WTC11 (cell line): ENCODE results near the gene CPO.

ENCODE experiments used
- ETV6 ChIP-seq: sonication (generic); formaldehyde crosslinking; IDR thresholded peaks from 2 replicates; pipeline ENCODE4 v1.8.1; 2022; ENCODE audit warnings: mild to moderate bottlenecking, missing genetic modification reagents
- GABPB1 ChIP-seq: sonication (generic); formaldehyde crosslinking; IDR thresholded peaks from 2 replicates; pipeline ENCODE4 v1.8.1; 2023; ENCODE audit warnings: mild to moderate bottlenecking, missing genetic modification reagents
- TF ChIP-seq, protein P1 (sequence below): fragments of 200-600 bp; IDR thresholded peaks from 2 replicates; pipeline ENCODE4 v1.8.0; 2022; ENCODE audit warnings: antibody characterized with exemption
- TF ChIP-seq, protein P2 (sequence below): sonication (generic); formaldehyde crosslinking; conservative IDR thresholded peaks from 2 replicates; pipeline ENCODE4 v1.8.1; 2022; ENCODE audit warnings: mild to moderate bottlenecking, missing genetic modification reagents
- TF ChIP-seq, protein P3 (sequence below): sonication (generic); formaldehyde crosslinking; IDR thresholded peaks from 2 replicates; pipeline ENCODE4 v1.8.0; 2023; ENCODE audit warnings: missing genetic modification reagents, mild to moderate bottlenecking, borderline replicate concordance

DNA sequence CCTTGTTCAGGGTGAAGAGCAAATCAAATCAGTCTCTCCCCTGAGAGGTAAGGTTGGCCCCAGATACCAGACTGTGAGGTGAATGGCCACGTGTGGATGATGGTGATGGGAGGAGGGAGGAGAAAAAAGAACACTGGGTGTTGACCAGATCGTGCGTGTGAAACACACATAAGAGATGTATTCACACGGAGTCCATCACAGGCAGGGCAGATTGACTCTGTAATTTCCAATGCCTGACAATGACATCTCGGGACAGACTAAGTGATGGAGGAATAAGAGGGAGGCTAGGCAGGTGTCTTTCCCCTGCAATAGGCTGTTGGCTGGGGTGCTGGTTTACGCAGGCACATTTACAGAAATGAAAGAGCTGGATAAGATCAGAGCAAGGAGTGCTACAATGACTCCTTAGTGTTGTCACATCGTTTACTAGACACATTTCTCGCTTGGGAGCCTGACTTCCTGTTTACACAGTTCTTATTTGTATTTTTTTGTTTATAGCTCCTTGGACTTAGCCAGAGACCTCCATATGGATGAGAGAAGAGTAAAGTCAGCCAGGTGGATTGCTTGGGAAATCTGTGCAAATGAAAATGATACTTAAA is 43.1 kb downstream of the CPO start:
- TF ChIP-seq, protein P1, sequence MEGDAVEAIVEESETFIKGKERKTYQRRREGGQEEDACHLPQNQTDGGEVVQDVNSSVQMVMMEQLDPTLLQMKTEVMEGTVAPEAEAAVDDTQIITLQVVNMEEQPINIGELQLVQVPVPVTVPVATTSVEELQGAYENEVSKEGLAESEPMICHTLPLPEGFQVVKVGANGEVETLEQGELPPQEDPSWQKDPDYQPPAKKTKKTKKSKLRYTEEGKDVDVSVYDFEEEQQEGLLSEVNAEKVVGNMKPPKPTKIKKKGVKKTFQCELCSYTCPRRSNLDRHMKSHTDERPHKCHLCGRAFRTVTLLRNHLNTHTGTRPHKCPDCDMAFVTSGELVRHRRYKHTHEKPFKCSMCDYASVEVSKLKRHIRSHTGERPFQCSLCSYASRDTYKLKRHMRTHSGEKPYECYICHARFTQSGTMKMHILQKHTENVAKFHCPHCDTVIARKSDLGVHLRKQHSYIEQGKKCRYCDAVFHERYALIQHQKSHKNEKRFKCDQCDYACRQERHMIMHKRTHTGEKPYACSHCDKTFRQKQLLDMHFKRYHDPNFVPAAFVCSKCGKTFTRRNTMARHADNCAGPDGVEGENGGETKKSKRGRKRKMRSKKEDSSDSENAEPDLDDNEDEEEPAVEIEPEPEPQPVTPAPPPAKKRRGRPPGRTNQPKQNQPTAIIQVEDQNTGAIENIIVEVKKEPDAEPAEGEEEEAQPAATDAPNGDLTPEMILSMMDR: no peak
- TF ChIP-seq ETV6 (CRISPR knock-in tag) (no peak), GABPB1 (CRISPR knock-in tag) (no peak)
- TF ChIP-seq, protein P2, sequence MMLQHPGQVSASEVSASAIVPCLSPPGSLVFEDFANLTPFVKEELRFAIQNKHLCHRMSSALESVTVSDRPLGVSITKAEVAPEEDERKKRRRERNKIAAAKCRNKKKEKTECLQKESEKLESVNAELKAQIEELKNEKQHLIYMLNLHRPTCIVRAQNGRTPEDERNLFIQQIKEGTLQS (CRISPR knock-in tag): no peak
- TF ChIP-seq, protein P3, sequence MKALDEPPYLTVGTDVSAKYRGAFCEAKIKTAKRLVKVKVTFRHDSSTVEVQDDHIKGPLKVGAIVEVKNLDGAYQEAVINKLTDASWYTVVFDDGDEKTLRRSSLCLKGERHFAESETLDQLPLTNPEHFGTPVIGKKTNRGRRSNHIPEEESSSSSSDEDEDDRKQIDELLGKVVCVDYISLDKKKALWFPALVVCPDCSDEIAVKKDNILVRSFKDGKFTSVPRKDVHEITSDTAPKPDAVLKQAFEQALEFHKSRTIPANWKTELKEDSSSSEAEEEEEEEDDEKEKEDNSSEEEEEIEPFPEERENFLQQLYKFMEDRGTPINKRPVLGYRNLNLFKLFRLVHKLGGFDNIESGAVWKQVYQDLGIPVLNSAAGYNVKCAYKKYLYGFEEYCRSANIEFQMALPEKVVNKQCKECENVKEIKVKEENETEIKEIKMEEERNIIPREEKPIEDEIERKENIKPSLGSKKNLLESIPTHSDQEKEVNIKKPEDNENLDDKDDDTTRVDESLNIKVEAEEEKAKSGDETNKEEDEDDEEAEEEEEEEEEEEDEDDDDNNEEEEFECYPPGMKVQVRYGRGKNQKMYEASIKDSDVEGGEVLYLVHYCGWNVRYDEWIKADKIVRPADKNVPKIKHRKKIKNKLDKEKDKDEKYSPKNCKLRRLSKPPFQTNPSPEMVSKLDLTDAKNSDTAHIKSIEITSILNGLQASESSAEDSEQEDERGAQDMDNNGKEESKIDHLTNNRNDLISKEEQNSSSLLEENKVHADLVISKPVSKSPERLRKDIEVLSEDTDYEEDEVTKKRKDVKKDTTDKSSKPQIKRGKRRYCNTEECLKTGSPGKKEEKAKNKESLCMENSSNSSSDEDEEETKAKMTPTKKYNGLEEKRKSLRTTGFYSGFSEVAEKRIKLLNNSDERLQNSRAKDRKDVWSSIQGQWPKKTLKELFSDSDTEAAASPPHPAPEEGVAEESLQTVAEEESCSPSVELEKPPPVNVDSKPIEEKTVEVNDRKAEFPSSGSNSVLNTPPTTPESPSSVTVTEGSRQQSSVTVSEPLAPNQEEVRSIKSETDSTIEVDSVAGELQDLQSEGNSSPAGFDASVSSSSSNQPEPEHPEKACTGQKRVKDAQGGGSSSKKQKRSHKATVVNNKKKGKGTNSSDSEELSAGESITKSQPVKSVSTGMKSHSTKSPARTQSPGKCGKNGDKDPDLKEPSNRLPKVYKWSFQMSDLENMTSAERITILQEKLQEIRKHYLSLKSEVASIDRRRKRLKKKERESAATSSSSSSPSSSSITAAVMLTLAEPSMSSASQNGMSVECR (CRISPR knock-in tag): no peak
